Urinary bladder (tissue), 4 donors: ENCODE data around the gene OR51I1. TPM values are rescaled to one million over a fixed set of nuclear protein-coding genes. Genes with fewer than 3 reads are reported as not detected.

Experiments used
- DNase-seq: peaks from one replicate; pipeline ENCODE4 v3.0.0-alpha.2; 2015; ENCODE audit errors: extremely low spot score
- H3K27ac ChIP-seq: one replicate; pipeline ENCODE4 v1.5.1; 2013; ENCODE audit warnings: low read depth, mild to moderate bottlenecking, moderate library complexity
- H3K36me3 ChIP-seq: one replicate; pipeline ENCODE4 v1.6.1; 2013; ENCODE audit warnings: mild to moderate bottlenecking, moderate library complexity; ENCODE audit not compliant: insufficient read depth
- H3K4me1 ChIP-seq: one replicate; pipeline ENCODE4 v1.6.1; 2013; ENCODE audit warnings: mild to moderate bottlenecking, moderate library complexity; ENCODE audit not compliant: insufficient read depth
- H3K4me3 ChIP-seq: one replicate; pipeline ENCODE4 v1.5.1; 2013; ENCODE audit warnings: low read depth, low read length
- WGBS: extraction: QIAGEN DNeasy Blood & Tissue Kit; methylation state at CpG from one replicate; pipeline ENCODE4 v1.1.7; 2013; 5-methylcytosine and 5-hydroxymethylcytosine counted together
- polyA plus RNA-seq: library from polyadenylated mRNA; stranded (reverse); fragments of 200-250 nt; gene quantifications from one replicate; pipeline ENCODE4 v1.2.3, GENCODE V29; 2013
- total RNA-seq: library from RNA; depleted of rRNA; stranded (reverse); fragments of >200 nt; gene quantifications from one replicate; pipeline ENCODE4 v1.2.3, GENCODE V29; 2014
- donor health status: healthy with polysubstance abuse.
- donor health status: healthy.

OR51I1 gene
- total and polyA plus RNA-seq, 2 donors: 0.63 TPM; not detected in 1

DNA sequence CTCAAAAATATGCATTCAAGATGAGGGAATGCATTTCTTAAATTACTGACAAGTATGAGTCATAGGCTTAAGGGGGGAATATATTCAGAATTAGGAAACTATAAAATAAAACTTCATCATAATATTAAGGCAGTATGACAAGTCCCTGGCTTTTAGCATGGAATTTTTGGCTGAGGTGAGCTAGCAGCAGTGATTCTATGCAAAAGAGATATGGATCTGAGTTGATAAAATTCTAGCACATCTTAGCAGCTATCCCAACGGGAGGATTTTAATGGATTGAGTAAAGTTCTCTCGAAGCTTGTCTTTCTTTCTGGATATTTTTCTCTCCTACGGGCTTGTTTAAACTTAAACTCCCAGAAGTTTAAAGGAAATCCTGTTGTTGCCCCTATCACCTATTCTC lies 18.2 kb downstream of the OR51I1 start:
- Histone ChIP-seq H3K4me1 (no peaks in the 10 kb centered on the region), H3K27ac (no peak overlapping the region), H3K36me3 (no peaks in the 10 kb centered on the region), H3K4me3 (no peak overlapping the region)
- 71% methylated on average over 3 of the region's 3 CpGs for WGBS
- no peak for DNase-seq

DNA sequence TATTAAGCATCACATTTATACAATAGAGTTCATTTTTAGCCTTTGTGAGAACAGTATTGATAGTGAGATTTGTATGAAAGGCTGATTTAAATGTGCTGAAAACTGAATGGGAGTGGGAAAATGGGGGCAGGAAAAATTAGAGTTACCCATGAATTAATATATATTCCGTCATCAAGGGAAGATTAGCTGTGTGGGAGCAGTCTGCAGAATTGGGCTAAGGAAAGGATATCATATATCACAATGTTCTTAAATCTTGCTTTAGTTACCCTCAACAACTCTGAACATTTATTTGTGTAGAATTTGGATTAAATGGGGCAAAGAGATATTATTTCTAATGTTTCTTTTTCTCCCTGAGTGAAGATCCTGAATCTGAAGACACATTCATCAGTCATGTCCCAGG lies 19.5 kb downstream of the OR51I1 start, which contains the start of gene OR51Q1:
Gene OR51Q1 (plus strand): TSS at position 301 of the 400 bp plus-strand sequence. CDS start 90 bp downstream, at position 391.
- no peaks in the 10 kb centered on the region for H3K36me3 ChIP-seq
- WGBS: 82% methylated on average over 1 of the region's 1 CpG
- no peaks in the 10 kb centered on the region for H3K4me1 ChIP-seq
- H3K4me3 ChIP-seq: no peak within 1 kb of the TSS
- DNase-seq: no peak
- H3K27ac ChIP-seq: no peak within 1 kb of the TSS

DNA sequence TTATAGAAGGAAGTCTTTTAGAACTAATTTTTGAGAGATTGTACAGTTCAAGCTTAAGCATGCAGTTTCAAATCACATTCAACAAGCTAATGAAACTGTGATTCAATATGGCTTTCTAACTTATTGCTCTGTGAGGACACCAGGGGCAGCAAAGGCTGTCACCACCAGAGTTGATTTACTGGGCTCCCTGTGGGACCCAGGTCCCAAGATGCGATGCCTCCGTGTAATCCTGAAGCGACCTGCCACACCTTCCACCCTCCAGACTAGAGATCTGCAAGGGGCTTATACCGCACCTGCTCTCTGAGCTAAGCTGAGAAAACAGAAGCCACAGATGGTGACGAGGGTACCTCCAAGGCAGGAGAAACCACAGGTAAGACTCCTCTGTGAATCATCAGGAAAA lies 20.3 kb downstream of the OR51I1 start:
- no peak for DNase-seq
- H3K36me3 ChIP-seq: no peaks in the 10 kb centered on the region
- H3K4me1 ChIP-seq: no peaks in the 10 kb centered on the region
- no peak overlapping the region for H3K4me3 ChIP-seq
- 62% methylated on average over 5 of the region's 5 CpGs for WGBS
- no peak overlapping the region for H3K27ac ChIP-seq

DNA sequence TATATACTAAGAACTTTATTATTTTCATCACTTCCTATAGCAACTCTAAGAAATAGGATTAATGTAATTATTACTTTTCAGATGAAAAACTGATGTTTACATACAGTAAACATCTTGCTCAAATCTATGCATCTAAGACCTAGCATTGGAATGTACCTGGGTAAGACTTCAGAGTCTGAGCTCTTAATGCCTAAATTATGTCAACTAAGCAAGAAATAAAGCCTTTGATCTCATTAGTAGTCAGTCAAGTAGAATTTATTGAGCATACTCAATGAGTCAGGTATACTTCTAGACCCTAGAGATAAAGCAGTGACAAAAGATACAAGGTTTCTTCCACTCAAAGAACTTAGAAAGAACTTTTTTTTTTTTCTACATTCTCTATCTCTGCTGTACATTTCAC lies 36.1 kb downstream of the OR51I1 start:
- H3K36me3 ChIP-seq: no peaks in the 10 kb centered on the region
- H3K4me1 ChIP-seq: no peaks in the 10 kb centered on the region
- H3K4me3 ChIP-seq: no peak overlapping the region
- DNase-seq: no peak
- H3K27ac ChIP-seq: no peak overlapping the region

DNA sequence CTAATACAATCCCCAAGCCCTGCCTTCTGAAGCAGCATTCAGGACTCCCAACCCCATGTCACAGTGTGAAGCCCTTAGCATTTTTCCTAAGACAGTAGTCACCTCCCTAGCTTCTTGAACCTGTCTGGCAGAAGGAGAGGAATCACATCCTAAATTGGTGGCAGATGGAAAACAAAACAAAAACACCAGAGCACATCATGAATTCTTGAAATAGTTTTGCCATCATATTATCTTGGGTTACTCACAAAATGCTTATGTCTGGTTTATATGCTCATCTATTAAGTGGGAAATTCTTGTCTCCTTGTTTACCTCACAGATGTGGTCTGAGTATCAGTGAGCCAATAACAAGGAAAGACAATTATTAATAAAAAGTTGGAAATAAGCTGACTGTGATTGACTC lies 42.4 kb downstream of the OR51I1 start:
- H3K4me1 ChIP-seq: no peaks in the 10 kb centered on the region
- H3K27ac ChIP-seq: no peak overlapping the region
- H3K4me3 ChIP-seq: no peak overlapping the region
- H3K36me3 ChIP-seq: no peaks in the 10 kb centered on the region
- DNase-seq: no peak

DNA sequence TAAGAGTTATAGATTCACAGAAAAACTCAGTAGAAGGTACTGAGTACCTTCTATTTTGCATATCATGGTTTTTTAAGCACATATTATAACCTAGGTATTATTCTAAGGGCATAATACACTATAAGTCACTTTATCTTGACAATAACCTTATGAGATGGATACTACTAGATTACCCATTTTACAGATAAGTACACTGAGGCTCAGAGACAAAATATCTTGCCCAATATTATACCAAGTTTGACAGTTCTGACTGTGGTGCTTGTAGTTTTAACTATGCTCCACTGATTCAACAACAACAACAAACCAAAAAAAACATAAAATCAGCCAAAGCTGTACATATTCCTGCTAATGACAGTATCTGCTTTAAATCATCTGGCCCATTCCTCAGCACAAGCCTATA lies 47.2 kb downstream of the OR51I1 start:
- no peaks in the 10 kb centered on the region for H3K36me3 ChIP-seq
- H3K4me1 ChIP-seq: no peaks in the 10 kb centered on the region
- DNase-seq: no peak
- no peak overlapping the region for H3K4me3 ChIP-seq
- no peak overlapping the region for H3K27ac ChIP-seq

Other genes starting within 250 kb of the OR51I1 start
- not detected for gene OR51V1, start 240.8 kb downstream of the OR51I1 start, total RNA-seq
- not detected for gene OR51V1, start 240.8 kb downstream of the OR51I1 start, polyA plus RNA-seq
- gene HBB, start 214.4 kb downstream of the OR51I1 start, total RNA-seq: 394 TPM
- 10.1 TPM for gene HBB, start 214.4 kb downstream of the OR51I1 start, polyA plus RNA-seq
- gene HBD, start 207.0 kb downstream of the OR51I1 start, total RNA-seq: not detected
- not detected for gene HBD, start 207.0 kb downstream of the OR51I1 start, polyA plus RNA-seq
- 39.3 TPM for gene HBG1, start 191.7 kb downstream of the OR51I1 start, total RNA-seq
- gene HBG1, start 191.7 kb downstream of the OR51I1 start, polyA plus RNA-seq: not detected
- 2,457 TPM for gene HBG2, start 186.7 kb downstream of the OR51I1 start, total RNA-seq
- gene HBG2, start 186.7 kb downstream of the OR51I1 start, polyA plus RNA-seq: not detected
- gene HBE1, start 171.6 kb downstream of the OR51I1 start, total RNA-seq: 3.0 TPM
- 0.18 TPM for gene HBE1, start 171.6 kb downstream of the OR51I1 start, polyA plus RNA-seq
- 2.0 TPM for gene OR51B4, start 139.6 kb downstream of the OR51I1 start, total RNA-seq
- not detected for gene OR51B4, start 139.6 kb downstream of the OR51I1 start, polyA plus RNA-seq
- 1.7 TPM for gene OR51B2, start 117.2 kb downstream of the OR51I1 start, total RNA-seq
- not detected for gene OR51B2, start 117.2 kb downstream of the OR51I1 start, polyA plus RNA-seq
- 4.3 TPM for gene OR51B5, start 98.0 kb downstream of the OR51I1 start, total RNA-seq
- gene OR51B5, start 98.0 kb downstream of the OR51I1 start, polyA plus RNA-seq: not detected
- not detected for gene OR51B6, start 90.0 kb downstream of the OR51I1 start, total RNA-seq
- not detected for gene OR51B6, start 90.0 kb downstream of the OR51I1 start, polyA plus RNA-seq
- gene OR51M1, start 57.7 kb downstream of the OR51I1 start, total RNA-seq: not detected
- gene OR51M1, start 57.7 kb downstream of the OR51I1 start, polyA plus RNA-seq: not detected
- gene OR51Q1, start 19.4 kb downstream of the OR51I1 start, total RNA-seq: not detected
- not detected for gene OR51Q1, start 19.4 kb downstream of the OR51I1 start, polyA plus RNA-seq
- not detected for gene OR51I2, start 7.8 kb upstream of the OR51I1 start, total RNA-seq
- gene OR51I2, start 7.8 kb upstream of the OR51I1 start, polyA plus RNA-seq: not detected
- gene OR52D1, start 47.2 kb upstream of the OR51I1 start, total RNA-seq: not detected
- gene OR52D1, start 47.2 kb upstream of the OR51I1 start, polyA plus RNA-seq: not detected
- gene UBQLN3, start 68.4 kb upstream of the OR51I1 start, total RNA-seq: 0.58 TPM
- gene UBQLN3, start 68.4 kb upstream of the OR51I1 start, polyA plus RNA-seq: not detected
- 0.85 TPM for gene UBQLNL, start 75.2 kb upstream of the OR51I1 start, total RNA-seq
- gene UBQLNL, start 75.2 kb upstream of the OR51I1 start, polyA plus RNA-seq: 0.35 TPM
- 2.2 TPM for gene OR52H1, start 107.0 kb upstream of the OR51I1 start, total RNA-seq
- gene OR52H1, start 107.0 kb upstream of the OR51I1 start, polyA plus RNA-seq: not detected
- not detected for gene OR52B6, start 139.4 kb upstream of the OR51I1 start, total RNA-seq
- not detected for gene OR52B6, start 139.4 kb upstream of the OR51I1 start, polyA plus RNA-seq
- gene TRIM6, start 155.1 kb upstream of the OR51I1 start, total RNA-seq: 5.5 TPM
- 4.1 TPM for gene TRIM6, start 155.1 kb upstream of the OR51I1 start, polyA plus RNA-seq
- 17.1 TPM for gene TRIM34, start 183.5 kb upstream of the OR51I1 start, total RNA-seq
- gene TRIM34, start 183.5 kb upstream of the OR51I1 start, polyA plus RNA-seq: 6.1 TPM
- gene TRIM5, start 243.6 kb upstream of the OR51I1 start, total RNA-seq: 39.6 TPM
- 11.1 TPM for gene TRIM5, start 243.6 kb upstream of the OR51I1 start, polyA plus RNA-seq
- 49.1 TPM for gene TRIM22, start 248.3 kb upstream of the OR51I1 start, total RNA-seq
- 33.3 TPM for gene TRIM22, start 248.3 kb upstream of the OR51I1 start, polyA plus RNA-seq